Testis (tissue), 3 donors: ENCODE data around the gene RBBP8NL. TPM values are rescaled to one million over a fixed set of nuclear protein-coding genes. Genes with fewer than 3 reads are reported as not detected.

Source experiments
- DNase-seq: peaks from one replicate; pipeline ENCODE4 v3.0.0-alpha.2; 2019
- H3K27ac ChIP-seq, 2 donors: fragments of 200-600 bp; sonication (generic); one replicate each; pipeline ENCODE4 v1.5.1; 2019
- H3K27me3 ChIP-seq: fragments of 200-600 bp; sonication (generic); one replicate; pipeline ENCODE4 v1.5.1; 2019
- H3K36me3 ChIP-seq: fragments of 200-600 bp; sonication (generic); one replicate; pipeline ENCODE4 v1.5.1; 2017; ENCODE audit warnings: low read depth; ENCODE audit errors: missing control alignments
- H3K4me1 ChIP-seq: fragments of 200-600 bp; sonication (generic); one replicate; pipeline ENCODE4 v1.5.1; 2019
- H3K4me3 ChIP-seq, 2 donors: fragments of 200-600 bp; sonication (generic); one replicate each; pipeline ENCODE4 v1.5.1; 2017 to 2019
- H3K9me3 ChIP-seq: fragments of 200-600 bp; sonication (generic); one replicate; pipeline ENCODE4 v1.5.1; 2017
- POLR2A ChIP-seq: fragments of 450-650 bp; IDR thresholded peaks from one replicate; pipeline ENCODE4 v1.6.1; 2017; ENCODE audit warnings: antibody characterized with exemption, mild to moderate bottlenecking, moderate library complexity
- WGBS, 2 donors: methylation state at CpG; one replicate each; pipeline ENCODE4 v1.1.5; 2018; 5-methylcytosine and 5-hydroxymethylcytosine counted together
- intact Hi-C: fragments of 100-400 bp; cut with DNase I; formaldehyde crosslinking; loops from one replicate; pipeline ENCODE4 v1.15.1; 2023; ENCODE audit warnings: low total_unique reads
- polyA plus RNA-seq: library from polyadenylated mRNA; stranded (reverse); fragments of 350-450 nt; fragmentation: Illumina TruSeq; extraction: RNeasy Lipid Tissue Mini Kit (QIAGEN cat#74804); gene quantifications from one replicate; pipeline ENCODE4 v1.2.3, GENCODE V29; 2014; ENCODE audit warnings: low read depth, low replicate concordance; ENCODE audit not compliant: insufficient read depth
- total RNA-seq, 2 donors: library from RNA; depleted of rRNA; stranded (reverse); fragments of >200 nt; gene quantifications; one replicate each; pipeline ENCODE4 v1.2.3, GENCODE V29; 2016
- TF ChIP-seq, protein P1 (sequence below), 3 experiments: fragments of 450-650 bp in 2 of 3; fragments of 200-600 bp in 1 of 3; sonication (generic) in 1 of 3; IDR thresholded peaks; one replicate each; pipeline ENCODE4 v1.5.1; 2016 to 2019; ENCODE audit warnings: antibody characterized with exemption in 3 of 3, mild to moderate bottlenecking in 2 of 3, moderate library complexity in 1 of 3

Gene RBBP8NL
- total and polyA plus RNA-seq, 3 donors from 2014 or later = 0.81 to 2.8 (median 1.3) TPM

DNA sequence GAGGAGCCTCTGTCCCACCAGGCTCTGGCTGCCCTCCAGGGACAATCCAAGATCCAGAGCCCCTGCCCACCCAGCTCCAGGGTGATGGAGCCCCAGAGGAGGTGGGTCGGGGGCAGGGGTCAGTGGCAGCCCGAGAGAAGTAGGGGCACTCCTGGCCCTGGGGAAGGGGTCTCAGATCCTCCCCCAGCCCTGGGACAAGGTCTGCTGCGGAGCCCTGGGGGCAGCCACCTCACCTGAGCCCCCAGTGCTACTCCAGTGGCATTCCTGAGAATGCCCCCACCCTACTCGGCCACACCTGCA, 57.6 kb downstream of the RBBP8NL start:
- H3K9me3 ChIP-seq = no peaks in the 10 kb centered on the region
- no peak for TF ChIP-seq POLR2A
- TF ChIP-seq, protein P1, sequence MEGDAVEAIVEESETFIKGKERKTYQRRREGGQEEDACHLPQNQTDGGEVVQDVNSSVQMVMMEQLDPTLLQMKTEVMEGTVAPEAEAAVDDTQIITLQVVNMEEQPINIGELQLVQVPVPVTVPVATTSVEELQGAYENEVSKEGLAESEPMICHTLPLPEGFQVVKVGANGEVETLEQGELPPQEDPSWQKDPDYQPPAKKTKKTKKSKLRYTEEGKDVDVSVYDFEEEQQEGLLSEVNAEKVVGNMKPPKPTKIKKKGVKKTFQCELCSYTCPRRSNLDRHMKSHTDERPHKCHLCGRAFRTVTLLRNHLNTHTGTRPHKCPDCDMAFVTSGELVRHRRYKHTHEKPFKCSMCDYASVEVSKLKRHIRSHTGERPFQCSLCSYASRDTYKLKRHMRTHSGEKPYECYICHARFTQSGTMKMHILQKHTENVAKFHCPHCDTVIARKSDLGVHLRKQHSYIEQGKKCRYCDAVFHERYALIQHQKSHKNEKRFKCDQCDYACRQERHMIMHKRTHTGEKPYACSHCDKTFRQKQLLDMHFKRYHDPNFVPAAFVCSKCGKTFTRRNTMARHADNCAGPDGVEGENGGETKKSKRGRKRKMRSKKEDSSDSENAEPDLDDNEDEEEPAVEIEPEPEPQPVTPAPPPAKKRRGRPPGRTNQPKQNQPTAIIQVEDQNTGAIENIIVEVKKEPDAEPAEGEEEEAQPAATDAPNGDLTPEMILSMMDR (IDR thresholded peaks at IDR 0.05) = no peak
- no peak overlapping the region for H3K27ac ChIP-seq
- 72% methylated on average over 4 of the region's 4 CpGs; no CpG with 5 or more reads in 1 of the 2 donors for WGBS, 2 donors
- intact Hi-C loops = no loop called here
- H3K36me3 ChIP-seq = no peaks in the 10 kb centered on the region
- H3K4me3 ChIP-seq = no peak overlapping the region
- no peak for DNase-seq
- peaks cover 69% of the 10 kb centered on the region for H3K4me1 ChIP-seq
- H3K27me3 ChIP-seq = no peaks in the 10 kb centered on the region

DNA sequence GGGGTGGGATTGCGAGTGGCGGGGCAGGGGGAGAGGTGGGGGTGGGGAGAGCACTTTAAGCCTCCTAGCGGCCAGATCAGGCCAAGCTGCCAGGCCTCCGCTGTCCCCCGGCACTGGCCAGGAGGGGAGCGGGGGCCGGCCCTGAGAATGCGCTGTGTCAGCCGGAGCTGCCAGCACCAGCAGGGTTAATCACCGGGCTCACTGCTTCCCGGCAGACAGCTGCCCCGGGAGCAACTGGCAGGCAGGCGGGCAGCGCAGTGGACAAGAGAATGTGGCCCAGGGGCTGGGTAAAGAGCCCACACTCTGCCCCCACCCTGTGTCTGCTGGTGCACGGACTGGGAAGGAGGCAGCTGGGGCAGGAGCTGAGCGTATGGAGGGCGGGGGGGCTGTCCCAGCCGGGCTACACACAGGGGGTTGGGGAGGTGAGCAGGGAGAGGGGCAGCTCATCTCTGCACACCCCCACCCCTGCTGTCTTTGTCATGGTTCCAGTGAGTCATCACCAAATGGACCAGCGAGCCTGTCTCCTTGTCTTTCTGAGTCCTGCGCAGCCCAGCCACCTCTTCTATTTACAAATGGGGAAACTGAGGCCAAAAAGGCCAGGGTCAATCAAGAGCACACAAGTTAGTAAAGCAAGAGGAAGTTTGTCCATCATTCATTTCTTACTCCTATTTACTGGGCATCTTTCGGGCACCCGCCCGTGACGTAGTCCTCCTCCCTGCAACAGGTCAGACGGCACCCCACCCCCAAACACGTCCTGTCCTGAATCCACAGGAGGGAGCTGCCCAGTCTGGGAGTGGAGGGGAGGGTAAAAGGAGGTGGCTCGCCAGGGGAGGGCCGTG, 58.1 kb downstream of the RBBP8NL start:
- 49 to 67% methylated on average over 11 to 25 of the region's 28 CpGs for WGBS, 2 donors
- no peak for DNase-seq
- peaks cover 67% of the 10 kb centered on the region for H3K4me1 ChIP-seq
- H3K27ac ChIP-seq = no peak overlapping the region
- TF ChIP-seq POLR2A = no peak
- TF ChIP-seq, protein P1 (IDR thresholded peaks at IDR 0.05) = peak in 1 of 3 experiments; percentile 42
- intact Hi-C loops = no loop called here
- no peaks in the 10 kb centered on the region for H3K36me3 ChIP-seq
- H3K9me3 ChIP-seq = no peaks in the 10 kb centered on the region
- no peak overlapping the region for H3K4me3 ChIP-seq
- no peaks in the 10 kb centered on the region for H3K27me3 ChIP-seq

DNA sequence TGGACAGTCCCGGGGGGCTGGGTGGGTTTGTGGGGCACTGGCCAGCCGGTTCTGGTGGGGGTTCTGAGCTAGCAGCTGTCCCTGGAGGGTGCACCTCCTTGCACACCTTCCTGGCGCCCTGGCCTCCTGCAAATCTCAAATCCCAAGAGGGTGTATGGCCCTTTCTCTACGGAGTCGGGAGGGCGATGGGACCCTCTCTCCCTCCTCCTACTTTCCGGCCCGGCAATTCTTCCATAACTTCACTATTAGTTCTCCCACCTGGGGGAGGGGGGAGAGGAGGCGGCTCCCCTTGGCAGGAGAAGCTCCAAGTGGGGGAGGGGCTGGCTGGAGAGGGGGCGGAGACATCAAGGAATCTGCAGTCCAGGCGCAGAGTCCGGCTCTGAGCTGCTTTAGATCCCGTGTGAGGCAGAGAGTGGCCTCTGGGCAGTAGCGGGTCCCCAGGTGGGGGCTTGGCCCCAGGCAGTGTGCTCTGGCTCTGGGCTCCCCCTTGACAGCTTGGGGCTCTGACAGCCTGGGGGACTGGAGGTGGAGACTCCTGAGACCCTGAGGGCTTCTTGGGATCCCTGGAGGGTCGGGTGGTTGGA, 58.9 kb downstream of the RBBP8NL start:
- H3K27ac ChIP-seq = no peak overlapping the region
- TF ChIP-seq, protein P1 (IDR thresholded peaks at IDR 0.05) = no peak
- no peak for TF ChIP-seq POLR2A
- 4 to 21% methylated on average over 5 to 14 of the region's 15 CpGs for WGBS, 2 donors
- H3K27me3 ChIP-seq = no peaks in the 10 kb centered on the region
- intact Hi-C loops = no loop called here
- no peak overlapping the region for H3K4me3 ChIP-seq
- H3K36me3 ChIP-seq = no peaks in the 10 kb centered on the region
- no peak for DNase-seq
- H3K4me1 ChIP-seq = peaks cover 69% of the 10 kb centered on the region
- H3K9me3 ChIP-seq = no peaks in the 10 kb centered on the region

DNA sequence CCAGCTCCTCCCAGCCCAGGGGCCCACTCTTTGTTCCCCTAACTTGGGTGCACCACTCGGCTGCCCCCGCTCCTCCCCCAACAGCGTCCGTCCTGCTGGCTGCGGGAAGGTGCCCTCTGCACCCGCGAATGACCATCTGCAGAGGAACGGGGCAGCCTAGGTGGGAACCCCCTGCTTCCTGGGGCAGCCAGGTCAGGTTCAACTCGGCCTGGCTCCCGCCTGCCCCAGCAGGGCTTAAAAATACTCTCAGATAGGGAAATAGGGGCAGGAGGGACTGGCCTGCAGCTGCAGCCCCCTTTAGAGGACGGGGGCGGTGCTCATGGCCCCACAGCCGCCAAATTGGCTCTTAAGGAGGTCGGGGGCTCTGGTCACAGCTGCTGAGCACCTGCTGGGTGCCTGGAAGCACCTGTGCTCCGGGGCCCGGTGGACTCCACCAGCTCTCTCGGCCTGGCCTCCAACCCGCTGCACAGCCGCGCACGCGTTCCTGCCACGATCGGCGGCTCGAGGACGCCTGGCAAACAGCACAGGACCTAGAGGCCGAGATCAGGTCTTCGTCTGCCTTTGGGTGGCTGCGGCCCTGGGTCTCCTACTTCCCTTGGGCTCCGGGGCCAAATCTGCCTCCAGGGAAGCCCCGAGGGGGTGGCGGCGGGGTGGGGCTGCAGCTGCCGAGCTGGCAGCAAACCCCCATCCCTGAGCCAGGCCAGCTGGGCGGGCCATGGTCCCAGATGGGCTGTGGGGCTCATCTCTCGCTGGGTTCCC, 59.5 kb downstream of the RBBP8NL start:
- H3K36me3 ChIP-seq = no peaks in the 10 kb centered on the region
- H3K27ac ChIP-seq = peak overlapping the region in 1 of 2 donors; percentile 80
- peak overlapping the region; percentile 38 to 58 for H3K4me3 ChIP-seq
- DNase-seq = peak; percentile 71
- no peaks in the 10 kb centered on the region for H3K27me3 ChIP-seq
- intact Hi-C loops = no loop called here
- H3K4me1 ChIP-seq = peaks cover 69% of the 10 kb centered on the region
- H3K9me3 ChIP-seq = no peaks in the 10 kb centered on the region
- no peak for TF ChIP-seq POLR2A
- TF ChIP-seq, protein P1 (IDR thresholded peaks at IDR 0.05) = no peak
- 2 to 6% methylated on average over 17 to 37 of the region's 37 CpGs for WGBS, 2 donors
